Measurements from ENCODE around the gene CWH43.
"Not testable (repeated sequence)": the region's sequence is repeated elsewhere in the genome, so short reads cannot be mapped to it uniquely, and the experiment has no call there.

GRCh38 chr4:49096215-49096614 is 110.1 kb downstream of the CWH43 start:
- TF ChIP-seq POLR2A, POLR2AphosphoS5 (IDR thresholded peaks at IDR 0.05; ENCODE audit: low read depth, low read length): not testable (repeated sequence)

Measured in GM12891 (cell line).